ENCODE results near the gene PLA2G7.
"Not testable (repeated sequence)": the region's sequence is repeated elsewhere in the genome, so short reads cannot be mapped to it uniquely, and the experiment has no call there.

The PLA2G7 gene

GRCh38 chr6:46734867-46735719, at the start of gene PLA2G7:
Gene PLA2G7, minus strand, starts transcription at chr6:46735375. Its CDS starts 12,484 bp downstream, at chr6:46722891.
- H3K4me1 Mint-ChIP-seq: peaks cover 7% of the 10 kb centered on the region
- H3K27me3 Mint-ChIP-seq: peaks cover 47% of the 10 kb centered on the region
- no peaks in the 10 kb centered on the region for H3K9me3 Mint-ChIP-seq
- peak within 1 kb of the TSS; percentile 58 for H3K4me3 Mint-ChIP-seq
- H3K27ac Mint-ChIP-seq: no peak within 1 kb of the TSS
- no peaks in the 10 kb centered on the region for H3K36me3 Mint-ChIP-seq

GRCh38 chr6:46784535-46784934, 49.4 kb upstream of the PLA2G7 start:
- no peaks in the 10 kb centered on the region for H3K9me3 Mint-ChIP-seq
- H3K4me3 Mint-ChIP-seq: no peak overlapping the region
- no peaks in the 10 kb centered on the region for H3K36me3 Mint-ChIP-seq
- no peaks in the 10 kb centered on the region for H3K4me1 Mint-ChIP-seq
- peaks cover 5% of the 10 kb centered on the region for H3K27me3 Mint-ChIP-seq
- no peak overlapping the region for H3K27ac Mint-ChIP-seq

- H3K36me3 Mint-ChIP-seq: no peaks in the 10 kb centered on the region
Observed at GRCh38 chr6:46781478-46782378, 46.6 kb upstream of the PLA2G7 start.

GRCh38 chr6:46777476-46778346, 42.5 kb upstream of the PLA2G7 start:
- no peaks in the 10 kb centered on the region for H3K4me1 Mint-ChIP-seq
- no peaks in the 10 kb centered on the region for H3K9me3 Mint-ChIP-seq
- no peaks in the 10 kb centered on the region for H3K27me3 Mint-ChIP-seq
- no peaks in the 10 kb centered on the region for H3K36me3 Mint-ChIP-seq
- no peak overlapping the region for H3K27ac Mint-ChIP-seq
- H3K4me3 Mint-ChIP-seq: no peak overlapping the region

More at GRCh38 chr6:46781478-46782378, 46.6 kb upstream of the PLA2G7 start:
- Mint-ChIP-seq H3K9me3 (no peaks in the 10 kb centered on the region), H3K4me3 (no peak overlapping the region), H3K27me3 (peaks cover 2% of the 10 kb centered on the region), H3K27ac (no peak overlapping the region), H3K4me1 (no peaks in the 10 kb centered on the region)

GRCh38 chr6:46776070-46776712, 41.0 kb upstream of the PLA2G7 start:
- Mint-ChIP-seq H3K36me3 (no peaks in the 10 kb centered on the region), H3K27ac (no peak overlapping the region), H3K27me3 (no peaks in the 10 kb centered on the region), H3K9me3 (no peaks in the 10 kb centered on the region), H3K4me3 (no peak overlapping the region), H3K4me1 (no peaks in the 10 kb centered on the region)

GRCh38 chr6:46774736-46775135, 39.6 kb upstream of the PLA2G7 start:
- H3K4me3 Mint-ChIP-seq, H3K27ac Mint-ChIP-seq, H3K9me3 Mint-ChIP-seq, H3K4me1 Mint-ChIP-seq, H3K27me3 Mint-ChIP-seq, H3K36me3 Mint-ChIP-seq: not testable (repeated sequence)

GRCh38 chr6:46773201-46773855, 38.2 kb upstream of the PLA2G7 start:
- H3K4me1 Mint-ChIP-seq: no peaks in the 10 kb centered on the region
- no peaks in the 10 kb centered on the region for H3K36me3 Mint-ChIP-seq
- H3K27ac Mint-ChIP-seq: no peak overlapping the region
- H3K4me3 Mint-ChIP-seq: no peak overlapping the region
- peaks cover 2% of the 10 kb centered on the region for H3K27me3 Mint-ChIP-seq
- no peaks in the 10 kb centered on the region for H3K9me3 Mint-ChIP-seq

GRCh38 chr6:46772762-46773161, 37.6 kb upstream of the PLA2G7 start:
- Mint-ChIP-seq H3K36me3 (no peaks in the 10 kb centered on the region), H3K27ac (no peak overlapping the region), H3K9me3 (no peaks in the 10 kb centered on the region), H3K4me3 (no peak overlapping the region), H3K27me3 (peaks cover 2% of the 10 kb centered on the region), H3K4me1 (no peaks in the 10 kb centered on the region)

GRCh38 chr6:46772016-46772415, 36.8 kb upstream of the PLA2G7 start:
- H3K4me3 Mint-ChIP-seq: no peak overlapping the region
- peaks cover 2% of the 10 kb centered on the region for H3K27me3 Mint-ChIP-seq
- H3K9me3 Mint-ChIP-seq: no peaks in the 10 kb centered on the region
- H3K36me3 Mint-ChIP-seq: no peaks in the 10 kb centered on the region
- no peaks in the 10 kb centered on the region for H3K4me1 Mint-ChIP-seq
- H3K27ac Mint-ChIP-seq: no peak overlapping the region

- H3K27me3 Mint-ChIP-seq: peaks cover 4% of the 10 kb centered on the region
- H3K4me1 Mint-ChIP-seq: no peaks in the 10 kb centered on the region
- no peak overlapping the region for H3K27ac Mint-ChIP-seq
- no peak overlapping the region for H3K4me3 Mint-ChIP-seq
- no peaks in the 10 kb centered on the region for H3K36me3 Mint-ChIP-seq
- no peaks in the 10 kb centered on the region for H3K9me3 Mint-ChIP-seq
Observed at GRCh38 chr6:46764961-46765360, 29.8 kb upstream of the PLA2G7 start.

GRCh38 chr6:46764280-46764679, 29.1 kb upstream of the PLA2G7 start:
- H3K4me1 Mint-ChIP-seq, H3K4me3 Mint-ChIP-seq, H3K27ac Mint-ChIP-seq, H3K9me3 Mint-ChIP-seq, H3K36me3 Mint-ChIP-seq, H3K27me3 Mint-ChIP-seq: not testable (repeated sequence)

GRCh38 chr6:46763466-46763865, 28.3 kb upstream of the PLA2G7 start:
- no peak overlapping the region for H3K4me3 Mint-ChIP-seq

GRCh38 chr6:46760925-46761324, 25.8 kb upstream of the PLA2G7 start:
- Mint-ChIP-seq H3K9me3 (no peaks in the 10 kb centered on the region), H3K27ac (no peak overlapping the region), H3K36me3 (no peaks in the 10 kb centered on the region), H3K4me1 (no peaks in the 10 kb centered on the region), H3K27me3 (peaks cover 6% of the 10 kb centered on the region), H3K4me3 (no peak overlapping the region)

More at GRCh38 chr6:46763466-46763865, 28.3 kb upstream of the PLA2G7 start:
- no peaks in the 10 kb centered on the region for H3K4me1 Mint-ChIP-seq
- H3K27ac Mint-ChIP-seq: no peak overlapping the region
- no peaks in the 10 kb centered on the region for H3K9me3 Mint-ChIP-seq
- no peaks in the 10 kb centered on the region for H3K36me3 Mint-ChIP-seq
- H3K27me3 Mint-ChIP-seq: peaks cover 6% of the 10 kb centered on the region

GRCh38 chr6:46758960-46759753, 24.0 kb upstream of the PLA2G7 start:
- H3K36me3 Mint-ChIP-seq: no peaks in the 10 kb centered on the region
- H3K9me3 Mint-ChIP-seq: no peaks in the 10 kb centered on the region
- H3K27me3 Mint-ChIP-seq: peaks cover 4% of the 10 kb centered on the region
- no peak overlapping the region for H3K4me3 Mint-ChIP-seq
- H3K4me1 Mint-ChIP-seq: no peaks in the 10 kb centered on the region
- H3K27ac Mint-ChIP-seq: no peak overlapping the region
